DND-41 (cell line): ENCODE data around the gene TEKT5.
"Not testable (repeated sequence)": the region's sequence is repeated elsewhere in the genome, so short reads cannot be mapped to it uniquely, and the experiment has no call there.

Experiments used
- ATAC-seq: fragments of 200-7000 bp; cut with Tn5 transposase; 3 replicates; pipeline ENCODE4 v1.9.1; 2021; ENCODE audit warnings: low read depth; ENCODE audit not compliant: insufficient read depth
- DNase-seq: peaks from one replicate; pipeline ENCODE4 v3.0.0-alpha.2; 2020
- H2AFZ ChIP-seq: 2 replicates; pipeline ENCODE4 v1.6.0; 2012; ENCODE audit warnings: low read depth, low read length
- H3K27ac ChIP-seq: 2 replicates; pipeline ENCODE4 v1.5.1; 2012; ENCODE audit warnings: low read length, inconsistent platforms
- H3K27me3 ChIP-seq: fragments of 200-600 bp; sonication (generic); 2 replicates; pipeline ENCODE4 v1.6.0; 2012; ENCODE audit warnings: low read length, mild to moderate bottlenecking, inconsistent platforms; ENCODE audit not compliant: insufficient read depth, poor library complexity
- H3K36me3 ChIP-seq: 2 replicates; pipeline ENCODE4 v1.5.1; 2012; ENCODE audit warnings: low read length, inconsistent platforms; ENCODE audit not compliant: insufficient read depth
- H3K4me1 ChIP-seq: 2 replicates; pipeline ENCODE4 v1.5.1; 2012; ENCODE audit warnings: mild to moderate bottlenecking, low read length; ENCODE audit not compliant: insufficient read depth
- H3K4me2 ChIP-seq: 2 replicates; pipeline ENCODE4 v1.6.0; 2012; ENCODE audit warnings: mild to moderate bottlenecking, moderate library complexity, low read length, inconsistent platforms; ENCODE audit not compliant: insufficient read depth
- H3K4me3 ChIP-seq, 2 experiments: fragments of 200-600 bp in 1 of 2; shearing (Covaris generic) in 1 of 2; 2 replicates each; pipeline ENCODE4 v1.5.1; 2012 to 2016; ENCODE audit warnings: inconsistent platforms in 2 of 2, low read length in 2 of 2, mild to moderate bottlenecking in 2 of 2, low read depth in 1 of 2, moderate library complexity in 1 of 2
- H3K79me2 ChIP-seq: 2 replicates; pipeline ENCODE4 v1.6.0; 2012; ENCODE audit warnings: low read length, inconsistent platforms; ENCODE audit not compliant: insufficient read depth
- H3K9ac ChIP-seq: 2 replicates; pipeline ENCODE4 v1.6.0; 2012; ENCODE audit warnings: low read depth, mild to moderate bottlenecking, inconsistent platforms, low read length, moderate library complexity
- H3K9me3 ChIP-seq: 2 replicates; pipeline ENCODE4 v1.5.1; 2012; ENCODE audit warnings: low read length, moderate library complexity, mild to moderate bottlenecking, inconsistent platforms; ENCODE audit not compliant: insufficient read depth, severe bottlenecking
- H4K20me1 ChIP-seq: 2 replicates; pipeline ENCODE4 v1.6.0; 2012; ENCODE audit warnings: low read length; ENCODE audit not compliant: insufficient read depth
- CTCF ChIP-seq: IDR thresholded peaks from 2 replicates; pipeline ENCODE4 v1.5.1; 2012; ENCODE audit warnings: borderline replicate concordance, low read length, moderate library complexity, mild to moderate bottlenecking; ENCODE audit not compliant: poor library complexity, severe bottlenecking; ENCODE audit errors: extremely low read depth
- EZH2 ChIP-seq: IDR thresholded peaks from 3 replicates; pipeline ENCODE4 v1.6.1; 2012; ENCODE audit warnings: borderline replicate concordance, low read depth, mild to moderate bottlenecking, moderate library complexity, low read length, inconsistent platforms; ENCODE audit not compliant: severe bottlenecking

The TEKT5 gene

GRCh38 chr16:10638101-10638500 is 56.6 kb downstream of the TEKT5 start:
- DNase-seq (no peak), ATAC-seq (no peak)
- TF ChIP-seq CTCF, result no peak
- no peak for TF ChIP-seq EZH2
- H3K4me3 ChIP-seq, result no peak overlapping the region
- H3K36me3 ChIP-seq, result no peaks in the 10 kb centered on the region
- peaks cover 3% of the 10 kb centered on the region for H3K27me3 ChIP-seq
- H3K4me2 ChIP-seq, result no peak overlapping the region
- H2AFZ ChIP-seq, result no peak overlapping the region
- no peaks in the 10 kb centered on the region for H3K4me1 ChIP-seq
- H3K9ac ChIP-seq, result no peak overlapping the region
- no peaks in the 10 kb centered on the region for H3K79me2 ChIP-seq
- H3K27ac ChIP-seq, result no peak overlapping the region
- H3K9me3 ChIP-seq, result no peaks in the 10 kb centered on the region
- no peaks in the 10 kb centered on the region for H4K20me1 ChIP-seq

- Histone ChIP-seq H3K4me3 (no peak overlapping the region), H3K9me3 (no peaks in the 10 kb centered on the region), H3K36me3 (no peaks in the 10 kb centered on the region), H3K4me1 (no peaks in the 10 kb centered on the region), H3K79me2 (no peaks in the 10 kb centered on the region), H4K20me1 (no peaks in the 10 kb centered on the region), H2AFZ (no peak overlapping the region), H3K9ac (no peak overlapping the region), H3K27me3 (peaks cover 3% of the 10 kb centered on the region), H3K27ac (no peak overlapping the region), H3K4me2 (no peak overlapping the region)
- DNase-seq, result no peak
- no peak for TF ChIP-seq EZH2
- no peak for TF ChIP-seq CTCF
- ATAC-seq, result no peak
Observed at GRCh38 chr16:10637337-10638037, 57.2 kb downstream of the TEKT5 start.

- Histone ChIP-seq H3K4me3 (no peak overlapping the region), H3K36me3 (no peaks in the 10 kb centered on the region), H3K79me2 (no peaks in the 10 kb centered on the region), H3K4me1 (no peaks in the 10 kb centered on the region), H3K4me2 (no peak overlapping the region), H3K27ac (no peak overlapping the region), H4K20me1 (no peaks in the 10 kb centered on the region), H3K27me3 (peaks cover 3% of the 10 kb centered on the region), H2AFZ (no peak overlapping the region), H3K9ac (no peak overlapping the region), H3K9me3 (no peaks in the 10 kb centered on the region)
- TF ChIP-seq EZH2 (no peak), CTCF (no peak)
- DNase-seq (no peak), ATAC-seq (no peak)
Observed at GRCh38 chr16:10635365-10636021, 59.2 kb downstream of the TEKT5 start.

- not testable (repeated sequence) for H3K4me3 ChIP-seq, H3K79me2 ChIP-seq, DNase-seq, H2AFZ ChIP-seq, H3K4me2 ChIP-seq, H3K9ac ChIP-seq, H3K4me1 ChIP-seq, H3K36me3 ChIP-seq, H3K27ac ChIP-seq, H3K27me3 ChIP-seq, ATAC-seq, H4K20me1 ChIP-seq, H3K9me3 ChIP-seq
Observed at GRCh38 chr16:10633429-10633828, 61.3 kb downstream of the TEKT5 start.
